Measurements from ENCODE around the gene MAEA. TPM values are rescaled to one million over a fixed set of nuclear protein-coding genes. Genes with fewer than 3 reads are reported as not detected.

Gene MAEA
- total and polyA plus RNA-seq, 2 of the 8 experiments (the other 6 are each of a cell fraction or from before 2014, with no cell fraction given) = 75.8 to 133 TPM

GRCh38 chr4:1375051-1375721, 85.5 kb downstream of the MAEA start:
- Histone ChIP-seq H3K4me1 (replicated peaks in 1 of 4; ENCODE audit: control insufficient read depth in 3 of 4, insufficient read depth in 4 of 4, low read length in 3 of 4) (no peaks in the 10 kb centered on the region; a peak in 1 of 7 replicates), H3K36me3 (ENCODE audit: control insufficient read depth in 2 of 4, insufficient read depth in 4 of 4, low read length in 3 of 4) (peaks cover 0 to 2% (median 0%) of the 10 kb centered on the region in 4 experiments; a peak in 1 of 8 replicates), H3K79me1 (ENCODE audit: low read depth, low read length) (no peaks in the 10 kb centered on the region), H3K9ac (replicated peaks in 1 of 4; ENCODE audit: extremely low read depth in 1 of 4, low read depth in 3 of 4, low read length in 3 of 4) (no peak overlapping the region), H2BK15ac (ENCODE audit: low read length) (no peak overlapping the region), H2BK20ac (ENCODE audit: low read length) (no peak overlapping the region), H3K9me3 (ENCODE audit: insufficient read depth in 2 of 2, low read depth in 1 of 2, low read length in 1 of 2) (no peaks in the 10 kb centered on the region), H3K18ac (ENCODE audit: extremely low read depth, low read length) (no peak overlapping the region), H4K8ac (ENCODE audit: extremely low read depth, insufficient read depth, low read length) (no peak overlapping the region; the same call in 1 of the 2 replicates), H3K23me2 (ENCODE audit: low read depth, low read length) (no peaks in the 10 kb centered on the region), H3K56ac (replicated peaks; ENCODE audit: insufficient read length, low read depth, low read length) (no peak overlapping the region), H3K4me3 (ENCODE audit: extremely low read depth in 1 of 4, insufficient read depth in 2 of 4, low read depth in 3 of 4, low read length in 4 of 4) (no peak overlapping the region), H3K4me2 (ENCODE audit: insufficient read depth in 1 of 2, low read depth in 2 of 2, low read length in 2 of 2) (no peak overlapping the region), H4K91ac (replicated peaks; ENCODE audit: insufficient read length, low read length) (no peak overlapping the region), H2AFZ (ENCODE audit: low read length) (no peak overlapping the region), H2AK5ac (ENCODE audit: low read depth, low read length) (no peak overlapping the region), H2BK12ac (ENCODE audit: low read depth, low read length) (no peak overlapping the region), H4K20me1 (replicated peaks in 1 of 2; ENCODE audit: control insufficient read depth in 1 of 2, insufficient read depth in 2 of 2, low read length in 2 of 2) (peaks cover 0 to 6% of the 10 kb centered on the region in 2 experiments), H2BK5ac (ENCODE audit: low read depth, low read length) (no peak overlapping the region), H2BK120ac (replicated peaks; ENCODE audit: low read depth, low read length) (no peak overlapping the region), H3K27ac (ENCODE audit: low read depth, low read length) (no peak overlapping the region), H3K23ac (ENCODE audit: insufficient read length) (no peak overlapping the region), H3K27me3 (replicated peaks in 1 of 4; ENCODE audit: control insufficient read depth in 3 of 4, extremely low read depth in 1 of 4, insufficient read depth in 3 of 4, low read length in 3 of 4) (no peaks in the 10 kb centered on the region), H3K14ac (ENCODE audit: insufficient read length) (no peak overlapping the region), H3K4ac (replicated peaks; ENCODE audit: insufficient read length, low read depth, low read length) (no peak overlapping the region), H3K79me2 (ENCODE audit: control insufficient read depth in 1 of 2, insufficient read depth in 2 of 2, low read length in 2 of 2) (no peaks in the 10 kb centered on the region), H4K5ac (ENCODE audit: insufficient read length, low read depth, low read length) (no peak overlapping the region)
- FAIRE-seq = no peak
- no peak for DNase-seq (ENCODE audit: low read depth in 1 of 2, low spot score in 2 of 2)
- 92% methylated on average over 33 of the region's 36 CpGs; no CpG with 5 or more reads in 1 of the 2 experiments for WGBS, 2 experiments (ENCODE audit: extremely low coverage in 1 of 2, insufficient coverage in 1 of 2, insufficient read length in 1 of 2, insufficient replicate concordance in 2 of 2, low coverage in 1 of 2, low lambda C conversion rate in 2 of 2, missing lambda C conversion rate in 1 of 2)
- TF ChIP-seq SRF (IDR thresholded peaks at IDR 0.05; ENCODE audit: low read depth, low read length) = no peak
- no peak for TF ChIP-seq HDAC2 (IDR thresholded peaks at IDR 0.05; ENCODE audit: borderline replicate concordance in 1 of 2, low read depth in 2 of 2, low read length in 2 of 2)
- no peak for TF ChIP-seq EZH2 (IDR thresholded peaks at IDR 0.05; ENCODE audit: low read depth, low read length, severe bottlenecking)
- TF ChIP-seq CTBP2 (IDR thresholded peaks at IDR 0.05; ENCODE audit: borderline replicate concordance, insufficient read depth, insufficient read length, low read length) = no peak
- TF ChIP-seq SP2 (IDR thresholded peaks at IDR 0.05; ENCODE audit: low read length) = no peak
- no peak for TF ChIP-seq RFX5 (IDR thresholded peaks at IDR 0.05; ENCODE audit: borderline replicate concordance, low read depth, low read length)
- no peak for TF ChIP-seq CREB1 (IDR thresholded peaks at IDR 0.05)
- TF ChIP-seq KDM4A (IDR thresholded peaks at IDR 0.05; ENCODE audit: low read depth, low read length, severe bottlenecking) = no peak
- ChIA-PET POLR2A (ENCODE audit: partially characterized antibody) (no interaction called here), CTCF (ENCODE audit: partially characterized antibody) (interaction anchor here (1.3 to 3.0 kb wide), 4 partner anchors 9 to 254 kb away, joined by 5 to 15 read pairs (median 10); no protein-coding TSS in a partner anchor)

All from H1 (cell line).